ELR (cell line): ENCODE measurements around the gene NBPF1.
"Not testable (repeated sequence)": the region's sequence is repeated elsewhere in the genome, so short reads cannot be mapped to it uniquely, and the experiment has no call there.

ENCODE experiments used
- DNase-seq: peaks from one replicate; pipeline ENCODE4 v3.0.0-alpha.2; 2015; ENCODE audit warnings: low read depth

The NBPF1 gene

GRCh38 chr1:16613185-16614147 lies at the start of gene NBPF1:
NBPF1 (minus strand) TSS chr1:16613564.
- DNase-seq: peak; percentile 100

GRCh38 chr1:16658234-16658633 lies 44.9 kb upstream of the NBPF1 start:
- DNase-seq: not testable (repeated sequence)

- DNase-seq: not testable (repeated sequence)
Observed at GRCh38 chr1:16656981-16657683, 43.8 kb upstream of the NBPF1 start.

- not testable (repeated sequence) for DNase-seq
Observed at GRCh38 chr1:16656574-16656973, 43.2 kb upstream of the NBPF1 start.

- DNase-seq: not testable (repeated sequence)
Observed at GRCh38 chr1:16651560-16651959, 38.2 kb upstream of the NBPF1 start.

GRCh38 chr1:16649960-16650359 lies 36.6 kb upstream of the NBPF1 start:
- DNase-seq: not testable (repeated sequence)

- DNase-seq: not testable (repeated sequence)
Observed at GRCh38 chr1:16649390-16649789, 36.0 kb upstream of the NBPF1 start.

- not testable (repeated sequence) for DNase-seq
Observed at GRCh38 chr1:16648756-16649155, 35.4 kb upstream of the NBPF1 start.

GRCh38 chr1:16648250-16648649 lies 34.9 kb upstream of the NBPF1 start:
- DNase-seq: not testable (repeated sequence)

- not testable (repeated sequence) for DNase-seq
Observed at GRCh38 chr1:16647179-16648176, 34.1 kb upstream of the NBPF1 start.

- DNase-seq: not testable (repeated sequence)
Observed at GRCh38 chr1:16646716-16647115, 33.4 kb upstream of the NBPF1 start.

GRCh38 chr1:16646061-16646664 lies 32.8 kb upstream of the NBPF1 start:
- not testable (repeated sequence) for DNase-seq

GRCh38 chr1:16645271-16646060 lies 32.1 kb upstream of the NBPF1 start:
- not testable (repeated sequence) for DNase-seq

- DNase-seq: peak; percentile 99
Observed at GRCh38 chr1:16644482-16645270, 31.3 kb upstream of the NBPF1 start.

GRCh38 chr1:16644193-16644481 lies 30.8 kb upstream of the NBPF1 start:
- DNase-seq: no peak

- peak; percentile 42 for DNase-seq
Observed at GRCh38 chr1:16643476-16644192, 30.3 kb upstream of the NBPF1 start.

GRCh38 chr1:16643001-16643411 lies 29.6 kb upstream of the NBPF1 start:
- DNase-seq: not testable (repeated sequence)

GRCh38 chr1:16642025-16642966 lies 28.9 kb upstream of the NBPF1 start:
- not testable (repeated sequence) for DNase-seq
